IMR-90 (cell line): ENCODE results near the gene CCDC70. TPM values are rescaled to one million over a fixed set of nuclear protein-coding genes. Genes with fewer than 3 reads are reported as not detected.

Source experiments
- ATAC-seq: fragments of 200-7000 bp; cut with Tn5 transposase; 2 replicates; pipeline ENCODE4 v1.9.1; 2020; ENCODE audit warnings: low read depth, mild to moderate bottlenecking, moderate library complexity
- BruUV-seq: library from RNA; stranded (reverse); fragments of 400-500 nt; replicated peaks from 2 replicates; lab custom pipeline; 2021; lab: Mats Ljungman, UMichigan
- CTCF ChIA-PET: fragments of 300-600 bp; formaldehyde crosslinking; extraction: SDS; loops from one replicate; lab custom pipeline; 2021; ENCODE audit warnings: antibody characterized with exemption; lab: Yijun Ruan, JAX
- POLR2A ChIA-PET: fragments of 300-600 bp; sonication (Branson Sonifier 250); formaldehyde crosslinking; loops from one replicate; lab custom pipeline; 2022; ENCODE audit warnings: antibody characterized with exemption; ENCODE audit not compliant: unreplicated experiment; lab: Charles Lee
- DNase-seq: peaks from one replicate; pipeline ENCODE4 v3.0.0; 2013
- H2AFZ ChIP-seq: replicated peaks from 2 replicates; pipeline ENCODE3; 2013; ENCODE audit warnings: low read length, mild to moderate bottlenecking; ENCODE audit not compliant: poor library complexity
- H2AK5ac ChIP-seq: 2 replicates; pipeline ENCODE4 v1.6.1; 2013; ENCODE audit warnings: low read depth, low read length, inconsistent platforms
- H2AK9ac ChIP-seq: replicated peaks from 2 replicates; pipeline ENCODE3; 2013; ENCODE audit warnings: mild to moderate bottlenecking, low read depth, low read length, moderate library complexity; ENCODE audit not compliant: poor library complexity
- H2BK120ac ChIP-seq: 2 replicates; pipeline ENCODE4 v1.6.1; 2013; ENCODE audit warnings: low read depth, low read length, inconsistent platforms
- H2BK15ac ChIP-seq: 3 replicates; pipeline ENCODE4 v1.6.1; 2013; ENCODE audit warnings: low read depth, low read length, inconsistent platforms
- H2BK20ac ChIP-seq: 2 replicates; pipeline ENCODE4 v1.6.1; 2013; ENCODE audit warnings: low read depth, mild to moderate bottlenecking, inconsistent platforms, low read length, moderate library complexity
- H2BK5ac ChIP-seq: 2 replicates; pipeline ENCODE4 v1.6.1; 2013; ENCODE audit warnings: mild to moderate bottlenecking, low read depth, low read length, inconsistent platforms; ENCODE audit not compliant: poor library complexity, severe bottlenecking
- H3K14ac ChIP-seq: replicated peaks from 2 replicates; pipeline ENCODE4 v1.6.1; 2013; ENCODE audit warnings: low read depth, low read length, inconsistent platforms
- H3K18ac ChIP-seq: 2 replicates; pipeline ENCODE4 v1.6.1; 2013; ENCODE audit warnings: low read depth, low read length, control low read depth
- H3K23ac ChIP-seq: 2 replicates; pipeline ENCODE4 v1.6.1; 2013; ENCODE audit warnings: low read depth, low read length, inconsistent platforms
- H3K27ac ChIP-seq: 2 replicates; pipeline ENCODE4 v1.5.1; 2013; ENCODE audit warnings: mild to moderate bottlenecking, control low read depth, low read length; ENCODE audit not compliant: insufficient read depth
- H3K27me3 ChIP-seq: 2 replicates; pipeline ENCODE4 v1.6.1; 2013; ENCODE audit warnings: low read length; ENCODE audit not compliant: control insufficient read depth, insufficient read depth
- H3K36me3 ChIP-seq: 2 replicates; pipeline ENCODE4 v1.6.1; 2013; ENCODE audit warnings: low read length, mixed read lengths; ENCODE audit not compliant: control insufficient read depth, insufficient read depth
- H3K4ac ChIP-seq: 2 replicates; pipeline ENCODE4 v1.6.1; 2013; ENCODE audit warnings: low read depth, low read length, inconsistent platforms
- H3K4me1 ChIP-seq: 2 replicates; pipeline ENCODE4 v1.6.1; 2013; ENCODE audit warnings: low read length, mixed read lengths; ENCODE audit not compliant: control insufficient read depth, insufficient read depth
- H3K4me2 ChIP-seq: 2 replicates; pipeline ENCODE4 v1.6.1; 2013; ENCODE audit warnings: low read depth, mild to moderate bottlenecking, control low read depth, low read length, moderate library complexity
- H3K4me3 ChIP-seq: 2 replicates; pipeline ENCODE4 v1.5.1; 2013; ENCODE audit warnings: low read depth, mild to moderate bottlenecking, control low read depth, low read length, moderate library complexity; ENCODE audit not compliant: insufficient read depth
- H3K56ac ChIP-seq: 2 replicates; pipeline ENCODE4 v1.6.1; 2013; ENCODE audit warnings: low read length, inconsistent platforms; ENCODE audit not compliant: insufficient read depth; ENCODE audit errors: extremely low read depth
- H3K79me1 ChIP-seq, 2 experiments: 2 replicates each; pipeline ENCODE4 v1.6.1; 2013; ENCODE audit warnings: low read length in 2 of 2, inconsistent platforms in 1 of 2, low read depth in 1 of 2
- H3K9ac ChIP-seq: 2 replicates; pipeline ENCODE4 v1.6.1; 2013; ENCODE audit warnings: low read depth, low read length, control low read depth
- H3K9me1 ChIP-seq: 2 replicates; pipeline ENCODE4 v1.6.1; 2013; ENCODE audit warnings: low read length, inconsistent platforms; ENCODE audit not compliant: insufficient read depth
- H3K9me3 ChIP-seq: 2 replicates; pipeline ENCODE4 v1.6.1; 2013; ENCODE audit warnings: low read length; ENCODE audit not compliant: control insufficient read depth, insufficient read depth
- H4K20me1 ChIP-seq: 2 replicates; pipeline ENCODE4 v1.6.1; 2013; ENCODE audit warnings: low read length, inconsistent platforms; ENCODE audit not compliant: insufficient read depth
- H4K5ac ChIP-seq: 2 replicates; pipeline ENCODE4 v1.6.1; 2013; ENCODE audit warnings: mild to moderate bottlenecking, low read depth, low read length, control low read depth
- H4K8ac ChIP-seq, 2 experiments: 2 replicates each; pipeline ENCODE4 v1.6.1; 2013; ENCODE audit warnings: low read depth in 2 of 2, low read length in 2 of 2, control low read depth in 1 of 2, inconsistent platforms in 1 of 2
- H4K91ac ChIP-seq: 2 replicates; pipeline ENCODE4 v1.6.1; 2013; ENCODE audit warnings: low read depth, low read length, inconsistent platforms; ENCODE audit not compliant: insufficient read depth
- CHD1 ChIP-seq: IDR thresholded peaks from 2 replicates; pipeline ENCODE4 v1.6.1; 2012; ENCODE audit warnings: low read depth, low read length, improper control_type of control experiment
- CTCF ChIP-seq: conservative IDR thresholded peaks from 2 replicates; pipeline ENCODE4 v1.5.1; 2012; ENCODE audit warnings: mild to moderate bottlenecking, low read depth, low read length, improper control_type of control experiment
- MAFK ChIP-seq: IDR thresholded peaks from 2 replicates; pipeline ENCODE4 v1.6.1; 2012; ENCODE audit warnings: low read depth, low read length, improper control_type of control experiment
- MAZ ChIP-seq: IDR thresholded peaks from 2 replicates; pipeline ENCODE4 v1.6.1; 2012; ENCODE audit warnings: low read depth, mild to moderate bottlenecking, low read length, improper control_type of control experiment, moderate library complexity, borderline replicate concordance
- RAD21 ChIP-seq: IDR thresholded peaks from 2 replicates; pipeline ENCODE4 v1.6.1; 2012; ENCODE audit warnings: low read length, improper control_type of control experiment
- RFX5 ChIP-seq: IDR thresholded peaks from 2 replicates; pipeline ENCODE4 v1.8.0; 2012; ENCODE audit warnings: low read depth, mild to moderate bottlenecking, low read length, moderate library complexity
- WGBS, 2 experiments: methylation state at CpG; one replicate each; pipeline versions ENCODE4 v1.1.5 to v1.1.7; 2013; ENCODE audit warnings: missing lambda C conversion rate in 2 of 2; ENCODE audit not compliant: insufficient read length in 1 of 2; ENCODE audit errors: extremely low coverage in 2 of 2; 5-methylcytosine and 5-hydroxymethylcytosine counted together
- dilution Hi-C: fragments of 300-500 bp; cut with HindIII; formaldehyde crosslinking; loops from one replicate; pipeline ENCODE4 v1.14.3; 2018; ENCODE audit warnings: low sequenced_read_pairs; ENCODE audit not compliant: unreplicated experiment
- in situ Hi-C: fragments of 300-500 bp; cut with MboI; formaldehyde crosslinking; loops from 3 replicates; pipeline ENCODE4 v1.14.3; 2019; ENCODE audit warnings: low sequenced_read_pairs, inconsistent platforms, mixed read lengths
- intact Hi-C: fragments of 100-400 bp; cut with micrococcal nuclease; formaldehyde crosslinking; loops from 2 replicates; pipeline ENCODE4 v1.10.0; 2022
- polyA plus RNA-seq, 3 experiments: library from polyadenylated mRNA; depleted of rRNA; stranded (reverse); fragments of >200 nt; gene quantifications; 2 replicates each; pipeline ENCODE4 v1.2.3, GENCODE V29; 2012; ENCODE audit warnings: low replicate concordance in 1 of 3
- total RNA-seq: library from RNA; depleted of rRNA; stranded (reverse); fragments of >200 nt; gene quantifications from 2 replicates; pipeline ENCODE4 v1.2.3, GENCODE V29; 2012
- TF ChIP-seq, protein P1 (sequence below): fragments of 150-350 bp; IDR thresholded peaks from 2 replicates; pipeline ENCODE4 v1.6.1; 2017; ENCODE audit warnings: mild to moderate bottlenecking, antibody characterized with exemption, low read length, low read depth

Gene CCDC70
- total and polyA plus RNA-seq, 2 of the 4 experiments (the other 2 are of a cell fraction) = not detected

DNA sequence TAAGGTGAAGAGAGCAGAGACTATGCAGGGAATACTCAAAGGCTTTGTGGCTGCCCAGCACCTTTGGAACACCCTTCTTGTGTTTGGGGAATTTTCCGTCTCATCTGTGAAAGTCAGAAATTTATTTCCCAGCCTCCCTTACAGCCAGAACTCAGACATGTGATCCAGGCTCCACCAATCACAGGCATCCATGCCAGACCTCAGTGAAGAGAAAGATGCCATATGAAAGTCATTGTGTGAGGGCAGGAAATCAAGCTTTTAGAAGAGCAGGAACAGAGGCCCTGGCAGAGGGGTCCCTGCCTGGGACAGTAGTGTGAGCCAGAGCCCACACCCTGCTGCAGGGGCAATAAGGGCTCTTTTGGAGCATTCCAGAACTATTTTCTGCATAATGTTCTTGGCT, 12.1 kb downstream of the CCDC70 start:
- H3K9ac ChIP-seq = no peak overlapping the region
- peaks cover 39% of the 10 kb centered on the region for H3K27me3 ChIP-seq
- no TSS peak for BruUV-seq
- ChIA-PET CTCF (interaction anchor here (0.5 kb wide), 1 partner anchor 15 kb away, joined by 3 read pairs; no protein-coding TSS in a partner anchor), POLR2A (no interaction called here)
- H4K20me1 ChIP-seq = no peaks in the 10 kb centered on the region
- no peak overlapping the region for H2AK5ac ChIP-seq
- H2BK20ac ChIP-seq = no peak overlapping the region
- no peak overlapping the region for H3K4me3 ChIP-seq
- no peak overlapping the region for H4K8ac ChIP-seq
- H3K18ac ChIP-seq = no peak overlapping the region
- H2AK9ac ChIP-seq = peak overlapping the region; percentile 12
- H4K5ac ChIP-seq = no peak overlapping the region
- TF ChIP-seq, protein P1, sequence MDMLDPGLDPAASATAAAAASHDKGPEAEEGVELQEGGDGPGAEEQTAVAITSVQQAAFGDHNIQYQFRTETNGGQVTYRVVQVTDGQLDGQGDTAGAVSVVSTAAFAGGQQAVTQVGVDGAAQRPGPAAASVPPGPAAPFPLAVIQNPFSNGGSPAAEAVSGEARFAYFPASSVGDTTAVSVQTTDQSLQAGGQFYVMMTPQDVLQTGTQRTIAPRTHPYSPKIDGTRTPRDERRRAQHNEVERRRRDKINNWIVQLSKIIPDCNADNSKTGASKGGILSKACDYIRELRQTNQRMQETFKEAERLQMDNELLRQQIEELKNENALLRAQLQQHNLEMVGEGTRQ = 0 out of 2 replicates have a peak, but pooled peaks have one; percentile 25
- TF ChIP-seq MAFK (no peak), RFX5 (no peak), CTCF (no peak), MAZ (no peak), CHD1 (no peak), RAD21 (no peak)
- H3K4me2 ChIP-seq = no peak overlapping the region
- no peak for ATAC-seq
- no peak overlapping the region for H3K56ac ChIP-seq
- no peaks in the 10 kb centered on the region for H3K4me1 ChIP-seq
- no peaks in the 10 kb centered on the region for H3K36me3 ChIP-seq
- H4K91ac ChIP-seq = no peak overlapping the region
- no peaks in the 10 kb centered on the region for H3K9me1 ChIP-seq
- WGBS, 2 experiments = no CpG with 5 or more reads among the region's 1 CpG
- intact Hi-C loops = no loop called here
- H2BK5ac ChIP-seq = no peak overlapping the region
- H3K9me3 ChIP-seq = no peaks in the 10 kb centered on the region; the same call in 1 of the 2 replicates
- H3K23ac ChIP-seq = no peak overlapping the region
- no peak overlapping the region for H3K14ac ChIP-seq
- H3K4ac ChIP-seq = no peak overlapping the region
- dilution Hi-C loops = no loop called here
- no peak overlapping the region for H2AFZ ChIP-seq
- H2BK15ac ChIP-seq = no peak overlapping the region
- no peak overlapping the region for H2BK120ac ChIP-seq
- in situ Hi-C loops = no loop called here
- no peak for DNase-seq
- H3K79me1 ChIP-seq = no peaks in the 10 kb centered on the region
- H3K27ac ChIP-seq = no peak overlapping the region
